Lung (tissue), 12 donors: Measurements from ENCODE around the gene P3H3. TPM values are rescaled to one million over a fixed set of nuclear protein-coding genes. Genes with fewer than 3 reads are reported as not detected.

Source experiments
- ATAC-seq: fragments of 200-7000 bp; cut with Tn5 transposase; one replicate; pipeline ENCODE4 v1.9.1; 2020; ENCODE audit warnings: moderate number of reproducible peaks; ENCODE audit not compliant: insufficient read depth, low FRiP score
- DNase-seq, 3 donors: peaks; one replicate each; pipeline ENCODE4 v3.0.0-alpha.2; 2013 to 2017
- H3K27ac ChIP-seq, 2 donors: one replicate each; pipeline ENCODE4 v1.5.1; 2013; ENCODE audit warnings: mild to moderate bottlenecking in 2 of 2, moderate library complexity in 2 of 2, control low read depth in 1 of 2, inconsistent platforms in 1 of 2, low read depth in 1 of 2, low read length in 1 of 2
- H3K27me3 ChIP-seq, 3 donors: one replicate each; pipeline ENCODE4 v1.5.1; 2013; ENCODE audit warnings: low read length in 2 of 3; ENCODE audit not compliant: control insufficient read depth in 3 of 3, insufficient read depth in 3 of 3
- H3K36me3 ChIP-seq, 4 donors: one replicate each; pipeline ENCODE4 v1.5.1; 2013; ENCODE audit warnings: low read length in 4 of 4, mild to moderate bottlenecking in 1 of 4, moderate library complexity in 1 of 4; ENCODE audit not compliant: control insufficient read depth in 4 of 4, insufficient read depth in 4 of 4
- H3K4me1 ChIP-seq, 5 donors: one replicate each; pipeline ENCODE4 v1.5.1; 2013; ENCODE audit warnings: low read length in 5 of 5, mild to moderate bottlenecking in 2 of 5, moderate library complexity in 1 of 5; ENCODE audit not compliant: control insufficient read depth in 5 of 5, insufficient read depth in 5 of 5
- H3K4me3 ChIP-seq: one replicate; pipeline ENCODE4 v1.5.1; 2013; ENCODE audit warnings: mild to moderate bottlenecking, control low read depth, moderate library complexity
- H3K9ac ChIP-seq, 2 donors: one replicate each; pipeline ENCODE4 v1.5.1; 2013; ENCODE audit warnings: low read length in 2 of 2, control low read depth in 1 of 2; ENCODE audit not compliant: insufficient read depth in 1 of 2
- H3K9me3 ChIP-seq, 4 donors: one replicate each; pipeline ENCODE4 v1.5.1; 2013; ENCODE audit warnings: low read length in 3 of 4, mild to moderate bottlenecking in 1 of 4, moderate library complexity in 1 of 4; ENCODE audit not compliant: control insufficient read depth in 4 of 4, insufficient read depth in 3 of 4
- WGBS, 2 donors: extraction: QIAGEN DNeasy Blood & Tissue Kit; methylation state at CpG; one replicate each; pipeline ENCODE4 v1.1.7; 2013; 5-methylcytosine and 5-hydroxymethylcytosine counted together
- polyA plus RNA-seq, 2 donors: library from polyadenylated mRNA; stranded (reverse); fragments of 200-250 nt; gene quantifications; one replicate each; pipeline ENCODE4 v1.2.1, GENCODE V29; 2013
- total RNA-seq, 2 donors: library from RNA; depleted of rRNA in 1 of 2; stranded (reverse); fragments of >200 nt in 1 of 2; gene quantifications; one replicate each; pipeline ENCODE4 v1.2.1, GENCODE V29; 2014 to 2021
- TF ChIP-seq, protein P1 (sequence below): IDR thresholded peaks from 2 replicates; pipeline ENCODE4 v1.5.1; 2012; ENCODE audit warnings: mild to moderate bottlenecking; ENCODE audit errors: control extremely low read depth, extremely low read depth
- donor health status: control.
- donor health status: control.
- donor health status: Bipolar disorder and iron deficiency.
- donor health status: healthy.
- donor health status: DM: yes; HTN: yes; CAD: no.

The P3H3 gene
- total and polyA plus RNA-seq, 4 donors, result 9.3 to 23.3 (median 14.2) TPM

DNA sequence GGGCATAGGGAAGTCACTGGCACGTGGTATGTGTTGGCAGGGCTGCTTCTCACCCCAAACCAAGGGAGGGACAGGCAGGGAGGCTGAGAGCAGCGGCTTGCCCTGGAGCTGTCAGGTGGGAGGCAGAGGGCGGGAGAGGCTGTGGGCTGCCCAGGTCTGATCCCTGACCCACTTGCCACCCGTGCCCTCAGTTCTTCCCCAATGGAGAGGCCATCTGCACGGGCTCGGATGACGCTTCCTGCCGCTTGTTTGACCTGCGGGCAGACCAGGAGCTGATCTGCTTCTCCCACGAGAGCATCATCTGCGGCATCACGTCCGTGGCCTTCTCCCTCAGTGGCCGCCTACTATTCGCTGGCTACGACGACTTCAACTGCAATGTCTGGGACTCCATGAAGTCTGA, 17.2 kb downstream of the P3H3 start:
- no peaks in the 10 kb centered on the region for H3K27me3 ChIP-seq
- DNase-seq (no peak), ATAC-seq (no peak)
- 92 to 96% methylated on average over 17 of the region's 17 CpGs for WGBS, 2 donors
- H3K4me3 ChIP-seq, result no peak overlapping the region
- no peak overlapping the region for H3K27ac ChIP-seq
- H3K4me1 ChIP-seq, result peaks cover 0 to 10% (median 0%) of the 10 kb centered on the region in 5 donors
- peaks cover 1 to 33% (median 9%) of the 10 kb centered on the region in 4 donors for H3K36me3 ChIP-seq
- H3K9ac ChIP-seq, result no peak overlapping the region
- H3K9me3 ChIP-seq, result no peaks in the 10 kb centered on the region
- TF ChIP-seq, protein P1, sequence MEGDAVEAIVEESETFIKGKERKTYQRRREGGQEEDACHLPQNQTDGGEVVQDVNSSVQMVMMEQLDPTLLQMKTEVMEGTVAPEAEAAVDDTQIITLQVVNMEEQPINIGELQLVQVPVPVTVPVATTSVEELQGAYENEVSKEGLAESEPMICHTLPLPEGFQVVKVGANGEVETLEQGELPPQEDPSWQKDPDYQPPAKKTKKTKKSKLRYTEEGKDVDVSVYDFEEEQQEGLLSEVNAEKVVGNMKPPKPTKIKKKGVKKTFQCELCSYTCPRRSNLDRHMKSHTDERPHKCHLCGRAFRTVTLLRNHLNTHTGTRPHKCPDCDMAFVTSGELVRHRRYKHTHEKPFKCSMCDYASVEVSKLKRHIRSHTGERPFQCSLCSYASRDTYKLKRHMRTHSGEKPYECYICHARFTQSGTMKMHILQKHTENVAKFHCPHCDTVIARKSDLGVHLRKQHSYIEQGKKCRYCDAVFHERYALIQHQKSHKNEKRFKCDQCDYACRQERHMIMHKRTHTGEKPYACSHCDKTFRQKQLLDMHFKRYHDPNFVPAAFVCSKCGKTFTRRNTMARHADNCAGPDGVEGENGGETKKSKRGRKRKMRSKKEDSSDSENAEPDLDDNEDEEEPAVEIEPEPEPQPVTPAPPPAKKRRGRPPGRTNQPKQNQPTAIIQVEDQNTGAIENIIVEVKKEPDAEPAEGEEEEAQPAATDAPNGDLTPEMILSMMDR, result no peak

DNA sequence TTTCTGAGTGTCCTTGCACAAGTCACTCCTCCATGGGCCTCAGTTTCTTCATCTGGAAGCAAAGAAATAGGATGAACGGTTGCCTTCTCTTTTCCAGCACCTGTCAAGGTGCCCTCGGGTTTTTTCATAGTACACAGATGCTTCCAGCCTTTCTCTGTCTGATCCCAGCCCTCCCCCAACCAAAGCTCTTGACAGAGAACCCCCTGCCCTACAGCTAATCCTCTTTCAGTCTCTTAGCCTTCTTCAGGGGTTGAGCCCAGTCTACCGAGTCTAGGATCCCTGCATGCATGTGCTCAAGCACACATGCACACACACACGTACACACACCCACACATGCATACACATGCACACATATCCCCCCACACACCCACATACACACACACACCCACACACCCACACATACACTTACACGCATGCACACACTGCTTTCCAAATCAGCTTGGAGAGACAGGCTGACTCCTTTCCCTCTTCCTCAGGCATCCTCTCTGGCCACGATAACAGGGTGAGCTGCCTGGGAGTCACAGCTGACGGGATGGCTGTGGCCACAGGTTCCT, 18.2 kb downstream of the P3H3 start:
- no peaks in the 10 kb centered on the region for H3K9me3 ChIP-seq
- ATAC-seq, result no peak
- DNase-seq, result no peak
- no peak overlapping the region for H3K9ac ChIP-seq
- no peak overlapping the region for H3K4me3 ChIP-seq
- H3K27me3 ChIP-seq, result no peaks in the 10 kb centered on the region
- 79 to 88% methylated on average over 7 of the region's 7 CpGs for WGBS, 2 donors
- TF ChIP-seq, protein P1, result no peak
- no peak overlapping the region for H3K27ac ChIP-seq
- H3K36me3 ChIP-seq, result peaks cover 1 to 33% (median 9%) of the 10 kb centered on the region in 4 donors
- peaks cover 0 to 17% (median 3%) of the 10 kb centered on the region in 5 donors for H3K4me1 ChIP-seq

DNA sequence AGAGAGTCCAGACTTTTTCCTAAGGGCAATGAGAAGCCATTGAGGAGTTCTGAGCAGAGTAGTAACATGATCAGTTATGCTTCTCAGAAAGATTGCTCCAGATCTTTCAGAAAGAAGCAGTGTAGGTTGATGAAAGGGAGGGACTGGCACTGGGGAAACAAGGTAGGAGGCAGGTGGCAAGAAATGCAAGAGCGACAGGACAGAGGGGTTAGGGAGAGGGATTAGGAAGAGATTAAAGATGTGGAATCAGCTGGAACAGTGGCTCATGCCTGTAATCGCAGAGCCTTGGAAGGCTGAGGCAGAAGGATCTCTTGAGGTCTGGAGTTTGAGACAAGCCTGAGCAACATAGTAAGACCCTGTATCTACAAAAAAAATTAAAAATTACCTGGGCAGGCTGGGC, 19.5 kb downstream of the P3H3 start:
- DNase-seq, result no peak
- Histone ChIP-seq H3K9ac (no peak overlapping the region), H3K4me1 (peaks cover 0 to 17% (median 3%) of the 10 kb centered on the region in 5 donors), H3K4me3 (no peak overlapping the region), H3K9me3 (no peaks in the 10 kb centered on the region), H3K36me3 (peaks cover 1 to 33% (median 9%) of the 10 kb centered on the region in 4 donors), H3K27me3 (no peaks in the 10 kb centered on the region), H3K27ac (no peak overlapping the region)
- no peak for ATAC-seq
- WGBS, 2 donors, result 95 to 100% methylated on average over 2 of the region's 2 CpGs
- TF ChIP-seq, protein P1, result no peak

DNA sequence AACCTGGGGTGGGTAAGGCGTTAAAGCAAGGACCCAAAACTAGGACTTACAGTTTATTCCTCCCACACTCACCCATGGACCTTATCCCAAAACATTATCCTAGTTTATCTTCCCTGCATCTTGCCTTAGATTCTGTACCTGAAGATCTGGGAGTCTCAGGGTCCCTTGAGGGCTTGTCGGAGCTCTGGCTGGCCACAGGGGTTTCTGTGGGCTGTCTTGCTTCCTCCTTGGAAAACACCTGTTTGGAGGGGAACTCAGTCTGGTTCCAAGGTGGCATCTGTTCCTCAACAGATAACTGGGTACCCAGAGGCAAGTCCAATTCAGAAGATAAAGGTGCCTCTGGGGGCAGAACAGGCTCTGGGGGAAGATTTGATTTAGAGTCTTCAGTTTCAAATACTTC, 21.2 kb downstream of the P3H3 start:
- Histone ChIP-seq H3K4me1 (peaks cover 0 to 26% (median 7%) of the 10 kb centered on the region in 5 donors), H3K27ac (no peak overlapping the region), H3K36me3 (peaks cover 1 to 24% (median 10%) of the 10 kb centered on the region in 4 donors), H3K9ac (no peak overlapping the region), H3K9me3 (no peaks in the 10 kb centered on the region), H3K27me3 (no peaks in the 10 kb centered on the region), H3K4me3 (no peak overlapping the region)
- ATAC-seq, result no peak
- DNase-seq, result no peak
- TF ChIP-seq, protein P1, result no peak
- 62 to 85% methylated on average over 2 of the region's 2 CpGs for WGBS, 2 donors
